ENCODE results near the gene OR8K5.

OR8K5 gene

DNA sequence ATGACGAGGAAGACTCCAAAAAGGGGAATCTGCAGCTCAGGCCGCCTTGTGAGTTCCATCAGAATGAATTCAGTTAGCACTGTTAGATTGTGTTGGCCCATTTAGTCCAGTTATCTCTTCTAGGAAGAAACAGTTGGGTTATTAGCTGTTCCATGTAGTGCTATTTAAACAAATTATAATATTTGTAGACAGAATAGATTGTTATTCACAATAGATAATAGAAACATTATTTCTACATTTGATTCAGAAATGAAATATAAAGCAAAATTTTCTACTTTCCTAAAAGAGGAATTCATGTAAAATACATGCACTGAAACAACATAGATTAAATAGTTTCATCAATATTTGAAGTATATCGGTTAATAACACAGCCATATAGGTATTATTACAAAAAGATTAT lies at the start of gene OR8K5:
Gene OR8K5 (minus strand): TSS at position 101 of the 400 bp plus-strand sequence. CDS start 0 bp downstream, at position 101.
- H3K27me3 ChIP-seq (ENCODE audit: control insufficient read depth, insufficient read depth, low read length), result no peaks in the 10 kb centered on the region
- no peak within 1 kb of the TSS for H3K9ac ChIP-seq (ENCODE audit: low read length)
- no peak within 1 kb of the TSS for H3K4me3 ChIP-seq (ENCODE audit: low read depth, low read length)
- peaks cover 5% of the 10 kb centered on the region for H3K9me3 ChIP-seq (ENCODE audit: control insufficient read depth, insufficient read depth, low read depth, low read length)
- H3K4me1 ChIP-seq (ENCODE audit: control insufficient read depth, insufficient read depth, low read length), result no peaks in the 10 kb centered on the region
- no peak within 1 kb of the TSS for H3K27ac ChIP-seq (ENCODE audit: low read depth, low read length)
- no peaks in the 10 kb centered on the region for H3K36me3 ChIP-seq (ENCODE audit: control insufficient read depth, insufficient read depth, low read length)

- H3K4me1 ChIP-seq (ENCODE audit: control insufficient read depth, insufficient read depth, low read length), result no peaks in the 10 kb centered on the region
- no peaks in the 10 kb centered on the region for H3K27me3 ChIP-seq (ENCODE audit: control insufficient read depth, insufficient read depth, low read length)
- no peak overlapping the region for H3K27ac ChIP-seq (ENCODE audit: low read depth, low read length)
- peaks cover 5% of the 10 kb centered on the region for H3K9me3 ChIP-seq (ENCODE audit: control insufficient read depth, insufficient read depth, low read depth, low read length)
- no peak overlapping the region for H3K9ac ChIP-seq (ENCODE audit: low read length)
- no peaks in the 10 kb centered on the region for H3K36me3 ChIP-seq (ENCODE audit: control insufficient read depth, insufficient read depth, low read length)
- no peak overlapping the region for H3K4me3 ChIP-seq (ENCODE audit: low read depth, low read length)
Observed at GRCh38 chr11:56207790-56208189, 47.7 kb upstream of the OR8K5 start.

GRCh38 chr11:56197367-56197766 lies 37.2 kb upstream of the OR8K5 start:
- Histone ChIP-seq H3K36me3 (ENCODE audit: control insufficient read depth, insufficient read depth, low read length) (no peaks in the 10 kb centered on the region), H3K9me3 (ENCODE audit: control insufficient read depth, insufficient read depth, low read depth, low read length) (no peaks in the 10 kb centered on the region), H3K9ac (ENCODE audit: low read length) (no peak overlapping the region), H3K27me3 (ENCODE audit: control insufficient read depth, insufficient read depth, low read length) (no peaks in the 10 kb centered on the region), H3K27ac (ENCODE audit: low read depth, low read length) (no peak overlapping the region), H3K4me3 (ENCODE audit: low read depth, low read length) (no peak overlapping the region), H3K4me1 (ENCODE audit: control insufficient read depth, insufficient read depth, low read length) (no peaks in the 10 kb centered on the region)

- H3K4me3 ChIP-seq (ENCODE audit: low read depth, low read length), result no peak overlapping the region
Observed at GRCh38 chr11:56196705-56197104, 36.6 kb upstream of the OR8K5 start.

DNA sequence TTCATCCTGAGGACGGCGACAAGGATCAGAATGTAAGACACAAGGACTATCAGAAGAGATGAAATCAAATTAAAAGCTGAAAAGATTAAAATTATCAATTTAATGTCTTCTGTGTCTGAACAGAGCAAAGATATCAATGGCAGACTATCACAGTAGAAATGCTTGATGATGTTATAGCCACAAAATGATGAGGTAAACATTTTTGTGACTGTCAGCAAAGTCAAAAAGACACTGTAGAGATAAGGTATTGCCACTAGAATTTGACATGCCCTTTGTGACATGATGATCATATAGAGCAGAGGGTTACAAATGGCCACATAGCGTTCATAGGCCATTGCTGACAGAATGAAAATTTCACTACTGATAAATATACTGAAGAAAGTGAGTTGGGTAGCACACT lies 28.5 kb upstream of the OR8K5 start:
- no peak overlapping the region for H3K9ac ChIP-seq (ENCODE audit: low read length)
- no peaks in the 10 kb centered on the region for H3K36me3 ChIP-seq (ENCODE audit: control insufficient read depth, insufficient read depth, low read length)
- H3K4me1 ChIP-seq (ENCODE audit: control insufficient read depth, insufficient read depth, low read length), result no peaks in the 10 kb centered on the region
- H3K9me3 ChIP-seq (ENCODE audit: control insufficient read depth, insufficient read depth, low read depth, low read length), result peaks cover 6% of the 10 kb centered on the region; the same call in 1 of the 2 replicates
- no peak overlapping the region for H3K27ac ChIP-seq (ENCODE audit: low read depth, low read length)
- H3K27me3 ChIP-seq (ENCODE audit: control insufficient read depth, insufficient read depth, low read length), result no peaks in the 10 kb centered on the region
- H3K4me3 ChIP-seq (ENCODE audit: low read depth, low read length), result no peak overlapping the region

More at GRCh38 chr11:56196705-56197104, 36.6 kb upstream of the OR8K5 start:
- H3K27ac ChIP-seq (ENCODE audit: low read depth, low read length), result no peak overlapping the region
- no peaks in the 10 kb centered on the region for H3K27me3 ChIP-seq (ENCODE audit: control insufficient read depth, insufficient read depth, low read length)
- no peaks in the 10 kb centered on the region for H3K4me1 ChIP-seq (ENCODE audit: control insufficient read depth, insufficient read depth, low read length)
- H3K9ac ChIP-seq (ENCODE audit: low read length), result no peak overlapping the region
- H3K9me3 ChIP-seq (ENCODE audit: control insufficient read depth, insufficient read depth, low read depth, low read length), result no peaks in the 10 kb centered on the region
- no peaks in the 10 kb centered on the region for H3K36me3 ChIP-seq (ENCODE audit: control insufficient read depth, insufficient read depth, low read length)

- no peak overlapping the region for H3K27ac ChIP-seq (ENCODE audit: low read depth, low read length)
- H3K4me1 ChIP-seq (ENCODE audit: control insufficient read depth, insufficient read depth, low read length), result no peaks in the 10 kb centered on the region
- H3K36me3 ChIP-seq (ENCODE audit: control insufficient read depth, insufficient read depth, low read length), result no peaks in the 10 kb centered on the region
- no peak overlapping the region for H3K4me3 ChIP-seq (ENCODE audit: low read depth, low read length)
- no peaks in the 10 kb centered on the region for H3K27me3 ChIP-seq (ENCODE audit: control insufficient read depth, insufficient read depth, low read length)
- peaks cover 15% of the 10 kb centered on the region for H3K9me3 ChIP-seq (ENCODE audit: control insufficient read depth, insufficient read depth, low read depth, low read length)
- no peak overlapping the region for H3K9ac ChIP-seq (ENCODE audit: low read length)
Observed at GRCh38 chr11:56183459-56183858, 23.3 kb upstream of the OR8K5 start.

DNA sequence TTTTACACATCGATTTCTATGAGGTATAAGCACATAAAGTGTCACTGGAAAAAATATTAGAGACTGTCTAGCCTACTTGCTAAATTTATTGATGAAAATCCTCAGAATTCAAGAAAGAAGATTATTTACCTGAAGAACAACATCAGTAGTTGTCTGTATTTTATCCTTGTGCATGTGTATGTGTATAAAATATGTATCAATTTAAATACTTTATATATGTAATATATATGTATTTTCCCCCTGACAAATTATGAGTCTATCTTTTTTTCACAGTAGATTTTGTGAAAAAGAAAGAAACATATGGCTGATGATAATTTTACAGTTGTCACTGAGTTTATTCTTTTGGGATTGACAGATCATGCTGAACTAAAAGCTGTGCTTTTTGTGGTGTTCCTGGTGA lies 16.2 kb upstream of the OR8K5 start, which contains the start of gene OR5J2:
Gene OR5J2 (plus strand): TSS at position 301 of the 400 bp plus-strand sequence. CDS start 0 bp downstream, at position 301.
- H3K4me3 ChIP-seq (ENCODE audit: low read depth, low read length), result no peak within 1 kb of the TSS
- no peak within 1 kb of the TSS for H3K9ac ChIP-seq (ENCODE audit: low read length)
- H3K27me3 ChIP-seq (ENCODE audit: control insufficient read depth, insufficient read depth, low read length), result no peaks in the 10 kb centered on the region
- no peak within 1 kb of the TSS for H3K27ac ChIP-seq (ENCODE audit: low read depth, low read length)
- H3K36me3 ChIP-seq (ENCODE audit: control insufficient read depth, insufficient read depth, low read length), result no peaks in the 10 kb centered on the region
- H3K9me3 ChIP-seq (ENCODE audit: control insufficient read depth, insufficient read depth, low read depth, low read length), result peaks cover 20% of the 10 kb centered on the region
- no peaks in the 10 kb centered on the region for H3K4me1 ChIP-seq (ENCODE audit: control insufficient read depth, insufficient read depth, low read length)

DNA sequence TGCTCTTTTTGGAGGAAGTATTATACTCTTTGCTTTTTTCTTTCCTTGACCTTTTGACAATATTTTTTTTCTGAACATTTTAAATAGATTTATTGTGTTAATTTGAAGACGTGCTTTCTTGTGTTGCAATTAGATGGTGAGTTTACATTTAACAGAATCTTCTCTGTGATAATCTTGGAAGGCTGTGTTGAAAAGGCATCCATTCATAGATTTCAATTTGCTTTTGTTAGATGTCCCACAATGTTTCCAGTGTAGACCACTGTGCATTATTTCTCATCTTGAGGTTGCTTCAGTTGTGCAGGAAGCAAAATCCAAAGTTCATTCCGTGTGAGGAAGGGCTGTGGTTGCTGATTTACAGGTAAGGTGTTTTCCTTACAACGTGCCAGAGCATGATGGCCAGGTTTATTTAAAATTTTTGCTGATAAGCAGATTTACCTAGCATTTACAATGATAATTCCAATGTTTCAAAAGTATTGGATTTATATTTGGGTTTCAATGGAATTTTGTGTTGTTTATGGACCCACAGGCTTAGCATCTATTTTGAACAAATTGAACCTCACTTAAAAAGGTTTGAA lies 12.2 kb upstream of the OR8K5 start:
- no peak overlapping the region for H3K4me3 ChIP-seq (ENCODE audit: low read depth, low read length)
- no peak overlapping the region for H3K9ac ChIP-seq (ENCODE audit: low read length)
- no peaks in the 10 kb centered on the region for H3K36me3 ChIP-seq (ENCODE audit: control insufficient read depth, insufficient read depth, low read length)
- H3K27me3 ChIP-seq (ENCODE audit: control insufficient read depth, insufficient read depth, low read length), result no peaks in the 10 kb centered on the region
- 0 out of 2 replicates have a peak, but pooled peaks cover 5% of the 10 kb centered on the region for H3K9me3 ChIP-seq (ENCODE audit: control insufficient read depth, insufficient read depth, low read depth, low read length)
- H3K4me1 ChIP-seq (ENCODE audit: control insufficient read depth, insufficient read depth, low read length), result no peaks in the 10 kb centered on the region
- H3K27ac ChIP-seq (ENCODE audit: low read depth, low read length), result no peak overlapping the region

- Histone ChIP-seq H3K27ac (ENCODE audit: low read depth, low read length) (no peak overlapping the region), H3K9me3 (ENCODE audit: control insufficient read depth, insufficient read depth, low read depth, low read length) (no peaks in the 10 kb centered on the region), H3K4me3 (ENCODE audit: low read depth, low read length) (no peak overlapping the region), H3K4me1 (ENCODE audit: control insufficient read depth, insufficient read depth, low read length) (no peaks in the 10 kb centered on the region), H3K36me3 (ENCODE audit: control insufficient read depth, insufficient read depth, low read length) (no peaks in the 10 kb centered on the region), H3K27me3 (ENCODE audit: control insufficient read depth, insufficient read depth, low read length) (no peaks in the 10 kb centered on the region), H3K9ac (ENCODE audit: low read length) (no peak overlapping the region)
Observed at GRCh38 chr11:56163804-56164203, 3.7 kb upstream of the OR8K5 start.

GRCh38 chr11:56152333-56152732 lies 7.8 kb downstream of the OR8K5 start:
- peaks cover 19% of the 10 kb centered on the region for H3K9me3 ChIP-seq (ENCODE audit: control insufficient read depth, insufficient read depth, low read depth, low read length)
- H3K9ac ChIP-seq (ENCODE audit: low read length), result no peak overlapping the region
- no peak overlapping the region for H3K4me3 ChIP-seq (ENCODE audit: low read depth, low read length)
- no peaks in the 10 kb centered on the region for H3K27me3 ChIP-seq (ENCODE audit: control insufficient read depth, insufficient read depth, low read length)
- no peaks in the 10 kb centered on the region for H3K4me1 ChIP-seq (ENCODE audit: control insufficient read depth, insufficient read depth, low read length)
- no peak overlapping the region for H3K27ac ChIP-seq (ENCODE audit: low read depth, low read length)
- H3K36me3 ChIP-seq (ENCODE audit: control insufficient read depth, insufficient read depth, low read length), result no peaks in the 10 kb centered on the region

GRCh38 chr11:56151376-56151775 lies 8.7 kb downstream of the OR8K5 start:
- Histone ChIP-seq H3K4me3 (ENCODE audit: low read depth, low read length) (no peak overlapping the region), H3K36me3 (ENCODE audit: control insufficient read depth, insufficient read depth, low read length) (no peaks in the 10 kb centered on the region), H3K9ac (ENCODE audit: low read length) (no peak overlapping the region), H3K4me1 (ENCODE audit: control insufficient read depth, insufficient read depth, low read length) (no peaks in the 10 kb centered on the region), H3K27me3 (ENCODE audit: control insufficient read depth, insufficient read depth, low read length) (no peaks in the 10 kb centered on the region), H3K27ac (ENCODE audit: low read depth, low read length) (no peak overlapping the region), H3K9me3 (ENCODE audit: control insufficient read depth, insufficient read depth, low read depth, low read length) (peaks cover 19% of the 10 kb centered on the region)

Data from HUES6 (cell line).